Right atrium auricular region (tissue), 2 donors: ENCODE measurements around the gene CBLN3. TPM values are rescaled to one million over a fixed set of nuclear protein-coding genes. Genes with fewer than 3 reads are reported as not detected.

Experiments
- DNase-seq: peaks from one replicate; pipeline ENCODE4 v3.0.0-alpha.2; 2019; ENCODE audit warnings: low spot score
- H3K27ac ChIP-seq, 2 donors: fragments of 200-600 bp; sonication (generic); 1 replicate in 1 of 2; 2 replicates in 1 of 2; pipeline ENCODE4 v1.5.1; 2016 to 2019
- H3K27me3 ChIP-seq, 2 donors: fragments of 200-600 bp; sonication (generic); one replicate each; pipeline versions ENCODE4 v1.5.1 to v1.6.0; 2017 to 2019
- H3K36me3 ChIP-seq: fragments of 200-600 bp; sonication (generic); one replicate; pipeline ENCODE4 v1.5.1; 2016
- H3K4me1 ChIP-seq, 2 donors: fragments of 200-600 bp; sonication (generic); one replicate each; pipeline versions ENCODE4 v1.5.1 to v1.6.0; 2017 to 2019
- H3K4me3 ChIP-seq, 2 donors: fragments of 200-600 bp; sonication (generic); 1 replicate in 1 of 2; 2 replicates in 1 of 2; pipeline ENCODE4 v1.5.1; 2017 to 2019; ENCODE audit warnings: mild to moderate bottlenecking in 1 of 2, moderate library complexity in 1 of 2
- H3K9me3 ChIP-seq, 2 donors: fragments of 200-600 bp; sonication (generic); one replicate each; pipeline ENCODE4 v1.5.1; 2019
- total RNA-seq, 2 donors: library from RNA; depleted of rRNA; stranded (reverse); fragments of >200 nt; gene quantifications; one replicate each; pipeline ENCODE4 v1.1.0, GENCODE V29; 2016
- TF ChIP-seq, protein P1 (sequence below), 2 donors: fragments of 200-600 bp; sonication (generic); IDR thresholded peaks; one replicate each; pipeline ENCODE4 v1.5.1; 2019; ENCODE audit warnings: antibody characterized with exemption in 2 of 2

The CBLN3 gene
- total RNA-seq, 2 donors from 2014 or later: 0.48 to 1.4 TPM

DNA sequence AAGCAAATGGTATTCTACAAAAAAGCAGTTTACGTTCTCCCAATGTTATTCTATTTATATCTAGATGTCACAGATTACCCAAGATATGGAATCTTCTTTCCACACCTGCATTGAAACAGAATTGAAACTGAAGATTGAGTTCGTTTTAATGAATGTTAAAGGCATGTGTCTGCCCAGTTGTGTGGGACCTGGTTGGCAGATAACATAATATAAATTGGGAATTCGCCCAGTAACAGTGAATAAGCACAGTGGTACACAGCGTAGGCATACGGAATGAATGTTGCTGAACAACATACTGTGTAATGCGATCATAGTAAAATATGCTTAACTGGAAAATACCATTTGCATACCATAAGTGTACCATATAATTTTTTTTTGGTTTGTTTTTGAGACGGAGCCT is 4.6 kb upstream of the CBLN3 start:
- TF ChIP-seq, protein P1, sequence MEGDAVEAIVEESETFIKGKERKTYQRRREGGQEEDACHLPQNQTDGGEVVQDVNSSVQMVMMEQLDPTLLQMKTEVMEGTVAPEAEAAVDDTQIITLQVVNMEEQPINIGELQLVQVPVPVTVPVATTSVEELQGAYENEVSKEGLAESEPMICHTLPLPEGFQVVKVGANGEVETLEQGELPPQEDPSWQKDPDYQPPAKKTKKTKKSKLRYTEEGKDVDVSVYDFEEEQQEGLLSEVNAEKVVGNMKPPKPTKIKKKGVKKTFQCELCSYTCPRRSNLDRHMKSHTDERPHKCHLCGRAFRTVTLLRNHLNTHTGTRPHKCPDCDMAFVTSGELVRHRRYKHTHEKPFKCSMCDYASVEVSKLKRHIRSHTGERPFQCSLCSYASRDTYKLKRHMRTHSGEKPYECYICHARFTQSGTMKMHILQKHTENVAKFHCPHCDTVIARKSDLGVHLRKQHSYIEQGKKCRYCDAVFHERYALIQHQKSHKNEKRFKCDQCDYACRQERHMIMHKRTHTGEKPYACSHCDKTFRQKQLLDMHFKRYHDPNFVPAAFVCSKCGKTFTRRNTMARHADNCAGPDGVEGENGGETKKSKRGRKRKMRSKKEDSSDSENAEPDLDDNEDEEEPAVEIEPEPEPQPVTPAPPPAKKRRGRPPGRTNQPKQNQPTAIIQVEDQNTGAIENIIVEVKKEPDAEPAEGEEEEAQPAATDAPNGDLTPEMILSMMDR (IDR thresholded peaks at IDR 0.05): no peak
- Histone ChIP-seq H3K4me1 (peaks cover 0 to 52% of the 10 kb centered on the region in 2 donors), H3K36me3 (peaks cover 53% of the 10 kb centered on the region), H3K9me3 (no peaks in the 10 kb centered on the region), H3K27ac (no peak overlapping the region), H3K27me3 (no peaks in the 10 kb centered on the region), H3K4me3 (no peak overlapping the region)
- no peak for DNase-seq

DNA sequence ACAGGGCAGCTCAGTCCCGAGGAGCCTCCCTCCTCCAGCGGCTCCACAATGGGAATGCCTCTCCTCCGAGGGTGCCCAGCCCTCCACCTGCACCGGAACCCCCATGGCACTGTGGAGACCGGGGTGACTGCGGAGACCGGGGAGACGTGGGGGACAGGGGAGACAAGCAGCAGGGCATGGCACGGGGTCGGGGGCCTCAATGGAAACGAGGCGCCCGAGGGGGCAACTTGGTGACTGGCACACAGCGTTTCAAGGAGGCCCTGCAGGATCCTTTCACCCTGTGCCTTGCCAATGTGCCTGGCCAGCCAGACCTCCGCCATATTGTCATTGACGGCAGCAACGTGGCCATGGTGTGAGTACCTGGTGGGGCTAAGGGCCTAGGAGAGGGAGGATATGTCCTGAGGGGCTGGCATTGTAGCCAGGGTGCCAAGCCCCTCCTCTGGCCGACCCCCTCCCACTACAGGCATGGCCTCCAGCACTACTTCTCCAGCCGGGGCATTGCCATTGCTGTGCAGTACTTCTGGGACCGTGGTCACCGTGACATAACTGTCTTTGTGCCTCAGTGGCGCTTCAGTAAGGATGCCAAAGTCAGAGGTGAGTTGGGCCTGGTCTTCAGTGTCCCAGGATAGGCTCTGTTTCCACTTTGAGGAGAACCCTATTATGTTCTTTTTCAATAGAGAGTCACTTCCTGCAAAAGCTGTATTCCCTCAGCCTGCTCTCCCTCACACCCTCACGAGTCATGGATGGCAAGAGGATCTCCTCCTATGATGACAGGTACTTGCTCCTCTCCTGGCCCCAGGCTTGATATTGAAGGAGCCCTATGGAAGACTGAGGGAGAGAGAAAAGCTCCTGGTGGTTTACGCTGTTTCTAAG is 3.0 kb upstream of the CBLN3 start:
- H3K4me3 ChIP-seq: peak overlapping the region in 1 of 2 donors; percentile 2

DNA sequence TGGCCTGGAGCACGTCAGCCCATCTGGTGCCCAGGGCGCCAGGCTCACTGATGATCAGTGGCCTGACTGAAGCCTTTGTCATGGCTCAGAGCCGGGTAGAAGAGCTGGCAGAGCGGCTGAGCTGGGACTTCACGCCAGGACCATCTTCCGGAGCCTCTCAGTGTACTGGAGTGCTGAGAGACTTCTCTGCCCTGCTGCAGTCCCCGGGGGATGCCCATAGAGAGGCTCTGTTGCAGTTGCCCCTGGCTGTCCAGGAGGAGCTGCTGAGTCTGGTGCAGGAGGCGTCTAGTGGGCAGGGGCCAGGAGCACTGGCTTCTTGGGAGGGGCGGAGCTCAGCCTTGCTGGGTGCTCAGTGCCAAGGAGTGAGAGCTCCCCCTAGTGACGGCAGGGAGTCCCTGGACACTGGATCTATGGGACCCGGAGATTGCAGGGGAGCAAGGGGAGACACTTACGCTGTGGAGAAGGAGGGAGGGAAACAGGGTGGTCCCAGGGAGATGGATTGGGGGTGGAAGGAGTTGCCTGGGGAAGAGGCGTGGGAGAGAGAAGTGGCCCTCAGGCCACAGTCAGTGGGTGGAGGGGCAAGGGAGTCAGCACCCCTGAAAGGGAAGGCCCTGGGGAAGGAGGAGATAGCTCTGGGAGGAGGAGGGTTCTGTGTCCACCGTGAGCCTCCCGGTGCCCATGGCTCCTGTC is 2.2 kb upstream of the CBLN3 start:
- TF ChIP-seq, protein P1 (IDR thresholded peaks at IDR 0.05): peak; percentile 81 to 91
- Histone ChIP-seq H3K4me3 (peak overlapping the region; percentile 67 to 76), H3K4me1 (peaks cover 0 to 42% of the 10 kb centered on the region in 2 donors), H3K9me3 (no peaks in the 10 kb centered on the region), H3K27me3 (no peaks in the 10 kb centered on the region), H3K27ac (peak overlapping the region; percentile 93 to 96), H3K36me3 (peaks cover 30% of the 10 kb centered on the region)
- DNase-seq: peak; percentile 90

More for the DNA sequence above, 3.0 kb upstream of the CBLN3 start:
- TF ChIP-seq, protein P1 (IDR thresholded peaks at IDR 0.05): no peak
- DNase-seq: peak; percentile 57
- H3K4me1 ChIP-seq: peaks cover 0 to 50% of the 10 kb centered on the region in 2 donors
- no peaks in the 10 kb centered on the region for H3K9me3 ChIP-seq
- H3K27me3 ChIP-seq: no peaks in the 10 kb centered on the region
- peak overlapping the region; percentile 93 to 96 for H3K27ac ChIP-seq
- peaks cover 38% of the 10 kb centered on the region for H3K36me3 ChIP-seq

DNA sequence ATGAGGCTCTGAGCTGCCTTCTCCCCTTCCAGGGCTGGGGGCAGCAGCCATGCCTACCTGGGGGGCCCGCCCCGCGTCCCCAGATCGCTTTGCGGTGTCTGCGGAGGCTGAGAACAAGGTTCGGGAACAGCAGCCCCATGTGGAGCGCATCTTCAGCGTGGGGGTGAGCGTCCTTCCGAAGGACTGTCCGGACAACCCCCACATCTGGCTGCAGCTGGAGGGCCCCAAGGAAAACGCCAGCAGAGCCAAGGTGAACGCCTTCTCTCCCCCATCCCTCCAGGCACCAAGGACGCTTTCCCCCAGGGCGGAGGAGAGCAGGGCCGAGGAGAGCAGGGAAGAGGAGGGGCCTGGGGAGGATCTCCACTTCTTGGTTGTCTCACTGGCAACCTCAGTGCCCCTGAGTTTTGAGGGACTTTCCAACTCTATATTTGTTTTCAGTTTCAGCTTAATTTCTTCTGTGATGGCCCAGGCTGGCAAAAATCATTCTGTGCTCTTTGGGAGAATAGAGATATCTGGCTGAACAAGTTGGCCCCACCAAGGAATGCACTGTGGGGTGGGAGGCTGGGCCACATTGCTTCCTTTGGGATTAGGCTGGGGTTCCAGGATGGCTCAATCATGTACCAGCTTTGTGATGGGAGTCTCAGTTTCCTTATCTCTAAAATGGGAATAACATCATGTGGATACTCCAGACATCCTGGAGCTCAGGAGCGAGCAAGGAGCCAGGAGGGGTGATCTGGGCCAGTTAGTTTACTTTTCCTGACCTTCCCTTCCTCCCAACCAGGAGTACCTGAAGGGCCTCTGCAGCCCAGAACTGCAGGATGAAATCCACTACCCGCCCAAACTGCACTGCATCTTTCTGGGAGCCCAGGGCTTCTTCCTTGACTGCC is 1.5 kb upstream of the CBLN3 start:
- H3K4me1 ChIP-seq: peaks cover 0 to 39% of the 10 kb centered on the region in 2 donors
- TF ChIP-seq, protein P1 (IDR thresholded peaks at IDR 0.05): no peak
- H3K4me3 ChIP-seq: peak overlapping the region; percentile 67 to 76
- no peaks in the 10 kb centered on the region for H3K27me3 ChIP-seq
- no peaks in the 10 kb centered on the region for H3K9me3 ChIP-seq
- H3K36me3 ChIP-seq: peaks cover 22% of the 10 kb centered on the region
- peak; percentile 61 for DNase-seq
- H3K27ac ChIP-seq: peak overlapping the region; percentile 93 to 96

DNA sequence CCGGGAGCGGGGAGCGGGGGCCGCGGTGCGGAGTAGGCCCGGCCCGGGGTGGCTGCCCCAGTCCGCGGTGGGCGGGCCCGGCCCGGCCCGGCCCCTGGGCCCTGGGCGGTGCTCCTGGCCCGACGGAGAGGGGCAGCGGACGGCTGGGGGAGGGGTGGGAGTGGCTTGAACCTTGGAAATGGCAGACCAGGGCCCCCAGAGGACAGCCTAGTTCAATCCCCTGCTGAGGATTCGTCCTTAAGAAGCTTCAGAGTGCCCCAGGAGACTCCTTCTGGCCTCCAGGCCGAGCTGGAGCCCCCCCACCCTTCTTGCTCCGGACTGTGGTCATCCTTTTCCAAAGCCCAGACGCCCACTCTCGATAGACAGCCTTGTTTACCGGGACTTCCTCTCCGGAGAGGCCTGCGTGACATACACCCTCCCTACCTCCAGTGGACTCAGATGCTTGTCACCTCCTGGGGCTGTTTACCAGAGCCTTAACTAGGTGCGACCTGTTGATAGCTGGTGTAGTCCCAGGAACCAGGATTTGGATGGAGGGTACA is 744 bp upstream of the CBLN3 start:
- Histone ChIP-seq H3K4me1 (peaks cover 0 to 44% of the 10 kb centered on the region in 2 donors), H3K4me3 (peak overlapping the region; percentile 67 to 76), H3K36me3 (peaks cover 20% of the 10 kb centered on the region), H3K9me3 (no peaks in the 10 kb centered on the region), H3K27me3 (no peaks in the 10 kb centered on the region), H3K27ac (peak overlapping the region; percentile 93 to 96)
- DNase-seq: peak; percentile 86
- TF ChIP-seq, protein P1 (IDR thresholded peaks at IDR 0.05): no peak
